Measurements from ENCODE around the gene ME1. TPM values are rescaled to one million over a fixed set of nuclear protein-coding genes. Genes with fewer than 3 reads are reported as not detected.
"Not testable (repeated sequence)": the region's sequence is repeated elsewhere in the genome, so short reads cannot be mapped to it uniquely, and the experiment has no call there.

ME1 gene
- total RNA-seq, 1 experiment from 2014 or later: 8.9 TPM

DNA sequence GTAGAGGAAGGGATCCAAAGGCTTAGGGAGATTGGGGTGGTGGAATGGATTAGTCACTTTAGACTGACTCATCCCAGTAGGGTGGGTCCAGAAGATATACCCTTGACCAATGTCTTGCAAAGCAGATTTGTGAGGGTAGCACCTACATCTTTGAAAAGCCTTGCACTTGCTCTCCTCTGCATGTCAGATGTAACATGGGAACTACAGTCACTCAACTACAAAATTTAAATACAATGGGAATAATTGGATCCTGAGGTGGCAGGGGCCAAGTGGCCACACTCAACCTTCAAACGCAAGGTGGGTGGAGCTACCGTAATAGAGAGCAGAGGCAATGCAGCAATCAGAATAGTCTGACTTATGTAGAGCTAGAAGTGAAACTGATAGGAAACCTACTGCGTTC lies 71.2 kb downstream of the ME1 start:
- DNase-seq (ENCODE audit: low spot score): no peak

DNA sequence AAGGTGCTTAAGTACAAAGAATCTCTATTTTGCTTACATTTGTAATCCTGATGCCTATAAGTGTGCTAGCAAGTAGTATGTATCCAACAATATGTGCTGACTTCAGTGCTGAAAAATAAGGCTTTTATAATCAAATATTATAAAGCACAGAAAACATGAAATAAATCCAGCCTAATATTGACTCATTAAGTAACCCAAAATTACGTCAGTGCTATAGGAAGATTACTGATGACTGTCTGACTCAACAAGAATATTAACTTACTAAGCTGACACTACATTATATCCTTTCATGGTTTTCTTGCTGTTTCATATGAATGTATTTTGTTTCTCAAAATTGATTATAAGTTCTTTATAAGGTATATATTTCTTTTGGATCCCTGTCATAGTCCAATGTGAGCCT lies 76.1 kb downstream of the ME1 start:
- DNase-seq (ENCODE audit: low spot score): no peak

DNA sequence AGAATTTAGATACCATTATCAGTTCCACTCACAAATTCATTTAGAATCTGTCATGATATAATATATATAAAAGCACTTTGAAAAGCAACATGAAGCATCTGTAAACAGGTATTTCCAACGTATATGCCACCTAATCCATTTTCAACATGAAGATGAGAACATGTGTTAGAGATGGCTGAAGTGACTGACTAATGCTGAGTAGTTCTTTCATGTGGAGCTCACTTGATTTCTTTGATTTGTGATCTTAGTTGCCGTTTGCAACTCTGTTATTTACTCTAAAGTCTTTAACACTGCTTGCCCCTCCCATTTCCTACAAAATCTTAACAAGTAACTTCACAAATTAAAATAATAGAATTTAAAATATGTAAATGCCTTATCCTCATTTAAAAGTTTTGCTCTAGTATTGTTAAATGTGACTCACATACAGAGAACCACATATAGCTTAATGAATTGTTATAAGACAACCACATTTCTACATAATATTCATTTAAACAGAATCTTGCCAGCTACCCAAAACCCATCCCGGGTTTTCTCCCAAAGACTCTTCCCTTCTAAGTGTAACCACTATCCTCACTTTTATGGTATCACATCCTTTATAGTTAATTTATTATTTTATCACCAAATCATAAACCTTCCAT lies 78.3 kb downstream of the ME1 start:
- DNase-seq (ENCODE audit: low spot score): no peak

DNA sequence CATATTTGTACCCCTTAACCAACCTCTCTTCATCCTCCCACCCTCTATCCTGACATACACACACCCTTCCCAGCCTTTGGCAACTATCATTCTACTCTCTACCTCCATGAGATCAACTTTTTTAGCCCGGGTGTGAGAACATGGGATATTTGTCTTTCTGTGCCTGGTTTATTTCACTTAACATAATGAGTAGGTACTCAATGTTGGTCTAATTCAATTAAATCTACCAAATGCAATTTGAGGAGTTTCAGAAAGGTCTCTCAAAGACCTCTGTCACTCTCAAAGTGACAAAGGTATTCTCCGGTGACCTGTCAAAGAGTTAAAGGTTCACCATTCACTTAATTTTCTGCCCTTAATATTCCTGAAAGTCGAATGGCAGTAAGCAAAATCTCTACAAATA lies 87.7 kb downstream of the ME1 start:
- DNase-seq (ENCODE audit: low spot score): no peak

DNA sequence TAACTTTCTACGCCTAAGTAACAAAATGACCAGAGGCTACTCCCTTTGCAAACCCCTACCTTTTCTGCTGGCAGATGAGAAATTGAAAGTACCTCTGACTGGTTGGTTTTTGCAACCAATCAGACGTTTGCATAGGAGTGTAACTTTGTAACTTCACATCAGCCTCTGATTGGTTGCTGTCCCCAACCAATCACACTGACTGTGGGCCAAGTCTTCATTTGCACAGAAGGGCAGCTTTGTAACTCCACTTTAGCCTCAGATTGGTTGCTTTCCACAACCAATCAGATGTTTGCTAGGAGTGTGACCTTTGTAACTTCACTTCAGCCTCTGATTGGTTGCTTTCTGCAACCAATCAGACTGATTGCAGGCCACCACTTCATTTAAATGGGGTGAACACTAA lies 89.1 kb downstream of the ME1 start:
- no peak for DNase-seq (ENCODE audit: low spot score)

DNA sequence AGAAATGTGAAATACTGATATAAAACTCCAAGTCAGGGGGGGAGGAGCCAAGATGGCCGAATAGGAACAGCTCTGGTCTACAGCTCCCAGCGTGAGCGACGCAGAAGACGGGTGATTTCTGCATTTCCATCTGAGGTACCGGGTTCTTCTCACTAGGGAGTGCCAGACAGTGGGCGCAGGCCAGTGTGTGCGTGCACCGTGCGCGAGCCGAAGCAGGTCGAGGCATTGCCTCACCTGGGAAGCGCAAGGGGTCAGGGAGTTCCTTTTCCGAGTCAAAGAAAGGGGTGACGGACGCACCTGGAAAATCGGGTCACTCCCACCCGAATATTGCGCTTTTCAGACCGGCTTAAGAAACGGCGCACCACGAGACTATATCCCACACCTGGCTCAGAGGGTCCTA lies 96.9 kb downstream of the ME1 start:
- not testable (repeated sequence) for DNase-seq (ENCODE audit: low spot score)

DNA sequence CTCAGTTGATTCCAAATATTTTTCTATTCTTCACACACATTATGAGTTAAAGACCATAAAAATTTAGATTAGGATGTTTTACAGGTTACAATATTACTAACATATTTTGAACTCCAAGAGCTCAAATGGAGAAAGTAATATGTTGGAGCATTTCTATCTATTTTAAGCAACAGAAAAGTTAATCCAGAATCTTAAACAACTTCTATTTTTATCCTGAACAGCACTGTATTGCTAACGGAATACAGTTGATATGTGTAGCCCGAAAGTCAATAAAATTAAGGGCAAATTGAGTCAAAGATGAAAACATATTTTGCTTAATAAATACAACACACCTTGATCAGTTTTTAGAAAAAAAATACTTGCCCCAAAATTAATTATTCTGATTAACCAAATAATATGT lies 97.4 kb downstream of the ME1 start:
- no peak for DNase-seq (ENCODE audit: low spot score)

- no peak for DNase-seq (ENCODE audit: low spot score)
Measured at GRCh38 chr6:83314693-83315092, 116.2 kb downstream of the ME1 start.

DNA sequence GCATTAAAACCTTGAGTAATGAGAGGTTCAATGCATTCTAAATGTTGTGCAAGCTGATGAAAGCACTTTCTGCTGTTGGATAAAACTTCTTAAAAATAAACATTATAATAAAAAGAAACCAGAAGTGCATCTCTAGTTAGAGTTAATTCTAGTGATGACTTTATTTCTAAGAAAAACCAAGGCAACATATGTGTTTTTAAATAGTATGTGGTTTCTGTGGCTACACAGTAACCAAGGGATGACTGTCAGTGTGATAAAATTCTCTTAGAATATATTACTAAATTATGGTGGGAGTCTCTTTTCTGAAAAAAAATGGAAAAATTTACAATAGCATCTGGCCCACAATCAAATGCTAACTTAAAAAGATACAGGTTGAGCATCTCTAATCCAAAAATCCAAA lies 117.0 kb downstream of the ME1 start:
- DNase-seq (ENCODE audit: low spot score): no peak

DNA sequence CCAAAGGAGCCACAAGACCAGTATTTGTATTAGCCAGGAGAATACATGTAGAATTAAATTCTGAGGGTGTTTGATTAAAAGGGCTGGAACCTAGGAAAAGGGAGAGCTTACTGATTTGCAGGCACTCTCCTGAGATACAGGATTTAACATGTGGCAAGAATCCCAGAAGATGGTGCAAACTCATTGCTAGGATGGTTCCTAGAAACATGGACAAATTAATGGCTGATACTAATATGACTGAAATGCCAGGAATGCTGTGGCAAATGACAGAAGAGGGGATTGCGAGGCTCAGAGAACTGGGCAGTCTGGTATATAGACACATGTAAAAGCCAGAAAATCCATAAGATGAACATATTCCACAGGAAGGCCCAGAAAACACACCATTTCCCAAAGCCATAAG lies 119.6 kb downstream of the ME1 start:
- no peak for DNase-seq (ENCODE audit: low spot score)

DNA sequence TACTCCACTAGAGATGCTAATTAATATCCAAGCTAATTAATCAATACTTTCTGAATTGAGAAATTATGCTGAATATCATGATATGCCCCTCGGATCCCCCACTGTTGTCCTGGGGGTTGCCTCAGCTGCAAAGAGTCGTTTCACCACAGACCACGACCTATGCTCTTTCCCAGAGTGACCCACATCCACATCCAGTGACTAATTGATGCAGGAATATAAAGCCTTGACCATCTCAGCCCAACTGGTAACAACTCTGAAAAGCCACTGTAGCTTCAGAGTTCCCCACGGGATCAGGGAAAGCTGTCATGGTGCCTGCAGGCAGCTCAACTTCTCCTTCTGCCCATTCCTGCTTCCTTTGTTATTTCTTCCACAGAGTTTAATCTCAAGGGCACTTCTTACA lies 120.8 kb downstream of the ME1 start:
- DNase-seq (ENCODE audit: low spot score): no peak

GRCh38 chr6:83309344-83309743 lies 121.5 kb downstream of the ME1 start:
- DNase-seq (ENCODE audit: low spot score): no peak

DNA sequence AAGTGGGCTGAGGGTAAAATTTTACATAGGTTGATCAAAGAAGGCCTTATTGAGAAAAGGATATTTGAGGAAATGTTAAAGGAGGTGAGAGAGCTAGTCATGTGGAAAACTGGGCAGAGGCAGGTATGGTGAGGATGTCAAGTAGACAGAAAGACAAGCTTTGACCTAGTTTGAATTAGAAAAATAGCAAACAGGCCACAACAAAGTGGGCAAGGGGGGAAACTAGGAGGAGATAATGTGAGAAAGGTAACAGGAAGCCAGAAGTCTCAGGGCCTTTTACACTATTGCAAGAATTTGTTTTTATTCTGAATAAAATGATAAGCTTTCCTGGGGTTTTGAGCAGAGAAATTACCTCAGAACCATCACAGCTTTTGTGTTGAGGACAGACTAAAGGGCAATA lies 122.0 kb downstream of the ME1 start:
- DNase-seq (ENCODE audit: low spot score): no peak

GRCh38 chr6:83307849-83308248 lies 123.0 kb downstream of the ME1 start:
- no peak for DNase-seq (ENCODE audit: low spot score)

GRCh38 chr6:83303426-83303825 lies 127.4 kb downstream of the ME1 start:
- DNase-seq (ENCODE audit: low spot score): no peak

DNA sequence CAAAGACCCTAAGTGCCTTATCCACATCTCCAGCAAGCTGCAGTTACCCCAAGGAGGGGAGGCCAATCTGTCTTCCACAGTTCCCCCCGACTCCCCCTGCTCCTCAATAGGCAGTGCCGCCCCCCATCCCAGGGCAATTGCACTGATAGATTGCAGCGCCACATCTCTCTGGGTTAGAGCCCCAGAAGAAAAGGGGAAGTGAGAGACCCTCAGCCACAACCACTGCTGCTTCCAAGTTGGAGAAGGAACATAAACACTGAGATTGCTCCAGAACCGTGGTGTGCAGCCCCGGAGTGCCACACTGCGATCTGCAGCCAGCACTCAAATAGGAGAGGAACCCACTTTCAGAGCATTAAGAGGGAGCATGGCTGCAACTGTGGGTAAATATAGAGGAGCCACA lies 136.2 kb downstream of the ME1 start:
- no peak for DNase-seq (ENCODE audit: low spot score)

DNA sequence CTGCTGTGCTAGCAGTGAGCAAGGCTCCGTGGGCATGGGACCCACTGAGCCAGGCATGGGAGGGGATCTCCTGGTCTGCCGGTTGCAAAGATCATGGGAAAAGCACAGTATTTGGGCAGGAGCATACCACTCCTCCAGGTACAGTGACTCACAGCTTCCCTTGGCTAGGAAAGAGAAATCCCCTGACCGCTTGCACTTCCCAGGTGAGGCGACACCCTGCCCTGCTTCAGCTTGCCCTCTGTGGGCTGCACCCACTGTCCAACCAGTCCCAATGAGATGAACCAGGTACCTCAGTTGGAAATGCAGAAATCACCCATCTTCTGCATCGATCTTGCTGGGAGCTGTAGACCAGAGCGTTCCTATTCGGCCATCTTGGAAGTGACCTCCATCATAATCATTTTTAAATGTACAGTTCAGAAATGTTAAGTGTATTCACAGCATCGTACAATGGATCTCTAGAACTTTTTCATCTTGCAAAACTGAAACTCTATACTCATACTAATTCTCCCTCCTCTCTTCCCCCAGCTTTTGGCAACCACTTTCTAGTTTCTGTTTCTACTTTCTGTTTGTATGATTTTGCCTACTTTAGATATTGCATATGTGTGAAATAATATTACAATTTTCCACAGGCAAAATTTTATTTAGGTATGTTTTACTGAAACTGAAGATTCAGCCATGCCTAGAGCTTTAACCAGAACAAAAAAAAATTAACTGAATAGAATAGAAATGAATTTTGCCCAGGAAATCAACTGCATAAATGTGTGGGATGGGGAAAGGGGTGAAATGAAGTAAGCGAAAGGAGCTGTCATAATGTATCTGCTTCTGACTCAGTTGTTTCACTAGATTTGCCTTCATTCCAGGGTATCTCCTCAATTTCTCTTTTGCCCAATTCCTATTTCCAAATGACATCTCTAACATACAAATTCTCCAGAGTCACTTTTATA lies 137.7 kb downstream of the ME1 start:
- DNase-seq (ENCODE audit: low spot score): no peak

DNA sequence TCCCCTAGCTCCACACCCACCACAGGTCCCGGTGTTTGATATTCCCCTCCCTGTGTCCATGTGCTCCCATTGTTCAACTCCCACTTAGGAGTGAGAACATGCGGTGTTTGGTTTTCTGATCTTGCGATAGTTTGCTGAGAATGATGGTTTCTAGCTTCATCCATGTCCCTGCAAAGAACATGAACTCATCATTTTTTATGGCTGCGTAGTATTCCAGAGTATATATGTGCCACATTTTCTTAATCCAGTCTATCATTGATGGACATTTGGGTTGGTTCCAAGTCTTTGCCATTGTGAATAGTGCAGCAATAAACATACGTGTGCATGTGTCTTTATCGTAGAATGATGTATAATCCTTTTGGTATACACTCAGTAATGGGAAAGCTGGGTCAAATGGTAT lies 143.6 kb downstream of the ME1 start:
- DNase-seq (ENCODE audit: low spot score): not testable (repeated sequence)

- no peak for DNase-seq (ENCODE audit: low spot score)
Measured at GRCh38 chr6:83285917-83286316, 144.9 kb downstream of the ME1 start.

DNA sequence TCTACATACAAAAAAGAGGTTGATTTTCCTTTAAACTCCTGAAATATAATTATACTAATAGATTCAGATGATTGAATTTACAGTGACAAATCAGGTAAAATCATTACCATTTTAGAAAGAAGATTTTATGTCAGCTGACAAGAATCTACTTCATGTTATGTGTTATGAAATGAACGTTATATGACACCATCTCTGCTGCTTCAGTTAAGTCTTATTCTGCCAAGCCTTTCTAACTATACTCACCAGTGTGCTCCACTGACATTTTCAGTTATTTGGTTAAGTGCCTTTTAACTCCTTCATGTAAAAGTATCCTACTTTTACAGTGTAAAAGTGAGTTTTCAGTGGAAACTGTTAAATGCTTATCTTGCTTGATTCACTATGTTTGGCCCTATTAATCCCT lies 157.3 kb downstream of the ME1 start:
- DNase-seq (ENCODE audit: low spot score): no peak

DNA sequence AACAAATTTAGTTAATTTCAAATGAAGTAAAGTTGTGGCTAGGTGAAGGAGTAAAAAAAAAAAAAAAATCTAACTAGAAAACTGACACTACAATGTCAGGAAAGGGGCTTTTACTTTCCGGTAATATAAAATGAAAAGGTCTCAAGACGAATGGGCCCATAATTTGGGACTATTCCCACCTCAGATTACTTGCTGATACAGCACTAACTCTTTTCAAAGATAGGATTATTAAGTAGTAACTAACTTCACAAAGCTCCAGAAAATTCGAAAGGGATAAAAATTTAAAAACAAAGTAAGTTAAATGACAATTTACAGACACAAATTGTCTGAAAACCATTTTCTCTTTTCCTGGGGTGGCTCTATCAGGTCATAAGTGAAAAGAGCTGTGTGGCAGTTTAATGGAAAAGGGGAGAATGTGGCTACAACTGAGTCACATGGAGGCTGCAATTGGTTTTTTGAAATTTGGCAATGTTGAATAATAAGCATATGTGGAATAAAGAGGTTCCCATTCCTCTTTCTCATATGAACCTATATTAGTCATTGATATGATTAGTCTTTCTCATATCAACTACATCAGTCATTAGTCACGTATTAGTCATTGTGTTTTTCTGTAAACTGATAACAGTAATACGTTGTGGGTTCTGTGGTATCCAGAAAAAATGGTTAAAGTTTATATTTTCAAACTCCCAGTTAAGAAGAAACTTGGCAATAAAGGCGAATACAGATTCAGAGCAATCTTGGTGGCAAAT lies 159.7 kb downstream of the ME1 start:
- DNase-seq (ENCODE audit: low spot score): no peak

- no peak for DNase-seq (ENCODE audit: low spot score)
Measured at GRCh38 chr6:83265384-83265783, 165.5 kb downstream of the ME1 start.

Measured in HT-29 (cell line).